WTC11 (cell line): ENCODE measurements around the gene RAI1. TPM values are rescaled to one million over a fixed set of nuclear protein-coding genes. Genes with fewer than 3 reads are reported as not detected.

Experiments
- ATAC-seq: fragments of 200-7000 bp; cut with Tn5 transposase; 2 replicates; pipeline ENCODE4 v1.10.0; 2021; ENCODE audit warnings: mild to moderate bottlenecking, moderate library complexity
- CTCF ChIA-PET: fragments of 300-600 bp; sonication (Branson Sonifier 250); formaldehyde crosslinking; loops from one replicate; lab custom pipeline; 2021; ENCODE audit warnings: antibody characterized with exemption; lab: Charles Lee
- POLR2A ChIA-PET: fragments of 350-600 bp; sonication (Branson Sonifier 250); formaldehyde crosslinking; loops from one replicate; lab custom pipeline; 2021; ENCODE audit warnings: antibody characterized with exemption; lab: Charles Lee
- DNase-seq: peaks from one replicate; pipeline ENCODE4 v3.0.0; 2021; ENCODE audit warnings: low spot score
- H3K27ac Mint-ChIP-seq: 2 replicates; pipeline ENCODE4 v1.8.0; 2021; ENCODE audit warnings: mixed read lengths
- H3K27me3 Mint-ChIP-seq: 2 replicates; pipeline ENCODE4 v1.8.0; 2021; ENCODE audit warnings: low read depth, mild to moderate bottlenecking, moderate library complexity, mixed read lengths
- H3K36me3 Mint-ChIP-seq: 2 replicates; pipeline ENCODE4 v1.8.0; 2021; ENCODE audit warnings: mixed read lengths
- H3K4me1 Mint-ChIP-seq: 2 replicates; pipeline ENCODE4 v1.8.0; 2022; ENCODE audit warnings: mixed read lengths
- H3K4me3 Mint-ChIP-seq: 2 replicates; pipeline ENCODE4 v1.8.0; 2021; ENCODE audit warnings: mild to moderate bottlenecking, moderate library complexity, mixed read lengths
- H3K9me3 Mint-ChIP-seq: 2 replicates; pipeline ENCODE4 v1.8.0; 2021; ENCODE audit warnings: mixed read lengths
- CREM ChIP-seq: sonication (generic); formaldehyde crosslinking; IDR thresholded peaks from 2 replicates; pipeline ENCODE4 v1.8.1; 2022; ENCODE audit warnings: mild to moderate bottlenecking, missing genetic modification reagents, moderate library complexity
- GRHL2 ChIP-seq: fragments of 250-450 bp; sonication (Bioruptor Pico); IDR thresholded peaks from 2 replicates; pipeline ENCODE4 v1.8.0; 2022; ENCODE audit warnings: mild to moderate bottlenecking, moderate library complexity; ENCODE audit not compliant: insufficient replicate concordance, severe bottlenecking
- JAZF1 ChIP-seq: fragments of 250-450 bp; sonication (Bioruptor Pico); IDR thresholded peaks from 2 replicates; pipeline ENCODE4 v1.9.0; 2021; ENCODE audit warnings: moderate library complexity, mild to moderate bottlenecking, inconsistent platforms
- JUN ChIP-seq: sonication (generic); formaldehyde crosslinking; IDR thresholded peaks from 2 replicates; pipeline ENCODE4 v1.8.0; 2023; ENCODE audit warnings: mild to moderate bottlenecking, missing genetic modification reagents
- NFE2L1 ChIP-seq: sonication (generic); formaldehyde crosslinking; IDR thresholded peaks from 2 replicates; pipeline ENCODE4 v1.8.1; 2023; ENCODE audit warnings: missing genetic modification reagents
- NFYB ChIP-seq: sonication (generic); formaldehyde crosslinking; conservative IDR thresholded peaks from 2 replicates; pipeline ENCODE4 v1.8.0; 2022; ENCODE audit warnings: low read depth, missing genetic modification reagents
- NR3C1 ChIP-seq: sonication (generic); formaldehyde crosslinking; conservative IDR thresholded peaks from 2 replicates; pipeline ENCODE4 v1.8.1; 2023; ENCODE audit warnings: low read depth, mild to moderate bottlenecking, missing genetic modification reagents
- RORB ChIP-seq: fragments of 250-450 bp; sonication (Bioruptor Pico); IDR thresholded peaks from 2 replicates; pipeline ENCODE4 v1.9.0; 2021; ENCODE audit warnings: mild to moderate bottlenecking
- TCF7 ChIP-seq: sonication (generic); formaldehyde crosslinking; IDR thresholded peaks from 2 replicates; pipeline ENCODE4 v1.8.0; 2022; ENCODE audit warnings: mild to moderate bottlenecking, low read depth, missing genetic modification reagents, moderate library complexity
- TP53 ChIP-seq: sonication (generic); formaldehyde crosslinking; IDR thresholded peaks from 2 replicates; pipeline ENCODE4 v1.8.1; 2023; ENCODE audit warnings: mild to moderate bottlenecking, missing genetic modification reagents
- ZNF219 ChIP-seq: sonication (generic); formaldehyde crosslinking; IDR thresholded peaks from 2 replicates; pipeline ENCODE4 v1.8.0; 2023; ENCODE audit warnings: missing genetic modification reagents, mild to moderate bottlenecking, borderline replicate concordance
- ZNF423 ChIP-seq: fragments of 250-450 bp; sonication (Bioruptor Pico); IDR thresholded peaks from 2 replicates; pipeline ENCODE4 v2.1.2; 2022; ENCODE audit warnings: mild to moderate bottlenecking, moderate library complexity
- total RNA-seq: library from RNA; stranded (reverse); gene quantifications from 3 replicates; pipeline ENCODE4 v1.2.3, GENCODE V29; 2021
- TF ChIP-seq, protein P1 (sequence below): sonication (generic); formaldehyde crosslinking; IDR thresholded peaks from 2 replicates; pipeline ENCODE4 v1.8.0; 2023; ENCODE audit warnings: missing genetic modification reagents
- TF ChIP-seq, protein P2 (sequence below): fragments of 250-450 bp; sonication (Bioruptor Pico); IDR thresholded peaks from 2 replicates; pipeline ENCODE4 v1.8.0; 2021; ENCODE audit warnings: mild to moderate bottlenecking
- TF ChIP-seq, protein P3 (sequence below): sonication (generic); formaldehyde crosslinking; IDR thresholded peaks from 2 replicates; pipeline ENCODE4 v1.8.1; 2023; ENCODE audit warnings: mild to moderate bottlenecking, missing genetic modification reagents
- TF ChIP-seq, protein P4 (sequence below): sonication (generic); formaldehyde crosslinking; IDR thresholded peaks from 2 replicates; pipeline ENCODE4 v1.8.1; 2022; ENCODE audit warnings: low read depth, missing genetic modification reagents, borderline replicate concordance
- TF ChIP-seq, protein P5 (sequence below): sonication (generic); formaldehyde crosslinking; conservative IDR thresholded peaks from 2 replicates; pipeline ENCODE4 v1.8.1; 2023; ENCODE audit warnings: mild to moderate bottlenecking, low read depth, missing genetic modification reagents, moderate library complexity
- TF ChIP-seq, protein P6 (sequence below): sonication (generic); formaldehyde crosslinking; IDR thresholded peaks from 2 replicates; pipeline ENCODE4 v1.8.0; 2022; ENCODE audit warnings: missing genetic modification reagents
- TF ChIP-seq, protein P7 (sequence below): fragments of 250-450 bp; sonication (Bioruptor Pico); IDR thresholded peaks from 2 replicates; pipeline ENCODE4 v2.1.2; 2022; ENCODE audit warnings: mild to moderate bottlenecking, moderate library complexity
- TF ChIP-seq, protein P8 (sequence below): fragments of 250-450 bp; sonication (Bioruptor Pico); IDR thresholded peaks from 2 replicates; pipeline ENCODE4 v1.9.0; 2021; ENCODE audit warnings: moderate library complexity, mild to moderate bottlenecking, inconsistent platforms, borderline replicate concordance

The RAI1 gene
- total RNA-seq, 1 experiment from 2014 or later = 12.7 TPM

DNA sequence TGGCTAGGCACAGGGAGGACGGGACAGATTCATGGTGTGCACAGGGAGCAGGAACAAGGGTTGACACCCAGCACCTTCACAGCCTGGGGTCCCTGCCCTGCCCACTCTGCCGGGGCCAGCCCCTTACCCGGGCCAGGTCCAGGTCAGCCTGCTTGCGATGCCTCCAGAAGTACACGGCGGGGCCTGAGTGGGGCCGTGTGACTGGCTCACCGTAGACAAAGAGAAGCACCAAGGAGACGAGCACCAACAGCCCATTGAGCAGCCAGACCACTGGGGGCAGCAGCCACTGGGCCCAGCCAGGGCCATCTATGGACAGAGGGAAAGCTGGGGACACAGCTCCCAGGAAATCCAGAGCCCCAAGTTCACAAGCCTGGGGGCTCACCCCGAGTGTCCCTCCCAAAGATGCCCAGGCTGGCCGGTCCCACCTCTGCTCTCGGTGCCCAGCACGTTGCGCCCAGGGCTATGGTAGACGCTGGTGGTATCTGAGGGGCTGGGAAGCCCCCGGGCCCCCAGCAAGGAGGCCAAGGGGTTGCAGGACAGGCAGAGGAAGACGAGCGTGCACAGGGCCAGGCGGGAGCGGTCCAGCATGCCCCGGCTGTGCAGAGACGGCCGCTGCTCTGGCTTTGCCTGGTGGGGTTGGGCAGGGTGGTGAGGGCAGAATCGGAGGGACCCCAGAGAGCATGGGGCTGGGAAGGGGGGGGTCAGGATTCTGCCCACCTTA, 135.7 kb downstream of the RAI1 start:
- ChIA-PET POLR2A (no interaction called here), CTCF (interaction anchor here (0.9 to 1.0 kb wide), 2 partner anchors 68 to 102 kb away, joined by 3 read pairs; no protein-coding TSS in a partner anchor)
- Mint-ChIP-seq H3K4me1 (peaks cover 32% of the 10 kb centered on the region), H3K27ac (no peak overlapping the region), H3K9me3 (no peaks in the 10 kb centered on the region), H3K4me3 (no peak overlapping the region), H3K27me3 (no peaks in the 10 kb centered on the region), H3K36me3 (peaks cover 34% of the 10 kb centered on the region)
- ATAC-seq (no peak), DNase-seq (no peak)
- no peak for TF ChIP-seq TP53
- no peak for TF ChIP-seq JUN
- no peak for TF ChIP-seq TCF7 (CRISPR knock-in tag)
- TF ChIP-seq, protein P1, sequence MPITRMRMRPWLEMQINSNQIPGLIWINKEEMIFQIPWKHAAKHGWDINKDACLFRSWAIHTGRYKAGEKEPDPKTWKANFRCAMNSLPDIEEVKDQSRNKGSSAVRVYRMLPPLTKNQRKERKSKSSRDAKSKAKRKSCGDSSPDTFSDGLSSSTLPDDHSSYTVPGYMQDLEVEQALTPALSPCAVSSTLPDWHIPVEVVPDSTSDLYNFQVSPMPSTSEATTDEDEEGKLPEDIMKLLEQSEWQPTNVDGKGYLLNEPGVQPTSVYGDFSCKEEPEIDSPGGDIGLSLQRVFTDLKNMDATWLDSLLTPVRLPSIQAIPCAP (CRISPR knock-in tag) = no peak
- no peak for TF ChIP-seq ZNF423 (CRISPR knock-in tag)
- TF ChIP-seq, protein P2, sequence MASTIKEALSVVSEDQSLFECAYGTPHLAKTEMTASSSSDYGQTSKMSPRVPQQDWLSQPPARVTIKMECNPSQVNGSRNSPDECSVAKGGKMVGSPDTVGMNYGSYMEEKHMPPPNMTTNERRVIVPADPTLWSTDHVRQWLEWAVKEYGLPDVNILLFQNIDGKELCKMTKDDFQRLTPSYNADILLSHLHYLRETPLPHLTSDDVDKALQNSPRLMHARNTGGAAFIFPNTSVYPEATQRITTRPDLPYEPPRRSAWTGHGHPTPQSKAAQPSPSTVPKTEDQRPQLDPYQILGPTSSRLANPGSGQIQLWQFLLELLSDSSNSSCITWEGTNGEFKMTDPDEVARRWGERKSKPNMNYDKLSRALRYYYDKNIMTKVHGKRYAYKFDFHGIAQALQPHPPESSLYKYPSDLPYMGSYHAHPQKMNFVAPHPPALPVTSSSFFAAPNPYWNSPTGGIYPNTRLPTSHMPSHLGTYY = no peak
- TF ChIP-seq, protein P3, sequence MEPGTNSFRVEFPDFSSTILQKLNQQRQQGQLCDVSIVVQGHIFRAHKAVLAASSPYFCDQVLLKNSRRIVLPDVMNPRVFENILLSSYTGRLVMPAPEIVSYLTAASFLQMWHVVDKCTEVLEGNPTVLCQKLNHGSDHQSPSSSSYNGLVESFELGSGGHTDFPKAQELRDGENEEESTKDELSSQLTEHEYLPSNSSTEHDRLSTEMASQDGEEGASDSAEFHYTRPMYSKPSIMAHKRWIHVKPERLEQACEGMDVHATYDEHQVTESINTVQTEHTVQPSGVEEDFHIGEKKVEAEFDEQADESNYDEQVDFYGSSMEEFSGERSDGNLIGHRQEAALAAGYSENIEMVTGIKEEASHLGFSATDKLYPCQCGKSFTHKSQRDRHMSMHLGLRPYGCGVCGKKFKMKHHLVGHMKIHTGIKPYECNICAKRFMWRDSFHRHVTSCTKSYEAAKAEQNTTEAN (CRISPR knock-in tag) = no peak

DNA sequence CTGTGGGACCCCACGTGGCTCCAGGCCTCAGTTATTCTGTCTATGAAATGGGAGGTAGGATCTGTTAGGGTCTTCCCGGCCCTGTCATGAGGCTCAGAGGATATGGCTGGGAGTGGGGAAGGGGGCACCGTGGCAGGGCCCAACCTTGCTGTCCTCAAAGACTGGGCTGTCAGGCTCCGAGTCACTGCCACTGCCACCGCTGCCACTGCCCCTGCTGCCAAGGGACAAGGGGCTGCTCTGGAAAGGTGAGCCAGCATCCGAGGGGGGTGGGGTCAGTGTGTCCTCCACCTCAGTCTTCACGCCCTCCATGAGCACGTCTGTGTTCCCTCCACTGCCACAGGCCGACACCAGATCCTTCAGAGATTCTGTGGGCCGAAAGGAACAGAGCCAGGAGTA, 136.3 kb downstream of the RAI1 start:
- ATAC-seq = no peak
- H3K27ac Mint-ChIP-seq = no peak overlapping the region
- CTCF ChIA-PET = interaction anchor here (0.6 to 1.7 kb wide), 9 partner anchors 8 to 111 kb away, joined by 3 to 7 read pairs (median 5); no protein-coding TSS in a partner anchor
- peaks cover 34% of the 10 kb centered on the region for H3K36me3 Mint-ChIP-seq
- no peak for DNase-seq
- H3K4me1 Mint-ChIP-seq = peaks cover 34% of the 10 kb centered on the region
- no peaks in the 10 kb centered on the region for H3K27me3 Mint-ChIP-seq
- no peak overlapping the region for H3K4me3 Mint-ChIP-seq
- no peaks in the 10 kb centered on the region for H3K9me3 Mint-ChIP-seq
- POLR2A ChIA-PET = interaction anchor here (1.2 kb wide), 1 partner anchor 19 kb away, joined by 6 read pairs; the partner anchor contains the start of gene SREBF1
- TF ChIP-seq NFYB (CRISPR knock-in tag) (no peak), NR3C1 (CRISPR knock-in tag) (no peak), GRHL2 (CRISPR knock-in tag) (no peak), NFE2L1 (CRISPR knock-in tag) (no peak), JAZF1 (no peak), CREM (CRISPR knock-in tag) (no peak), RORB (no peak), ZNF219 (CRISPR knock-in tag) (no peak)
- TF ChIP-seq, protein P4, sequence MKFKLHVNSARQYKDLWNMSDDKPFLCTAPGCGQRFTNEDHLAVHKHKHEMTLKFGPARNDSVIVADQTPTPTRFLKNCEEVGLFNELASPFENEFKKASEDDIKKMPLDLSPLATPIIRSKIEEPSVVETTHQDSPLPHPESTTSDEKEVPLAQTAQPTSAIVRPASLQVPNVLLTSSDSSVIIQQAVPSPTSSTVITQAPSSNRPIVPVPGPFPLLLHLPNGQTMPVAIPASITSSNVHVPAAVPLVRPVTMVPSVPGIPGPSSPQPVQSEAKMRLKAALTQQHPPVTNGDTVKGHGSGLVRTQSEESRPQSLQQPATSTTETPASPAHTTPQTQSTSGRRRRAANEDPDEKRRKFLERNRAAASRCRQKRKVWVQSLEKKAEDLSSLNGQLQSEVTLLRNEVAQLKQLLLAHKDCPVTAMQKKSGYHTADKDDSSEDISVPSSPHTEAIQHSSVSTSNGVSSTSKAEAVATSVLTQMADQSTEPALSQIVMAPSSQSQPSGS (CRISPR knock-in tag) = no peak
- TF ChIP-seq, protein P5, sequence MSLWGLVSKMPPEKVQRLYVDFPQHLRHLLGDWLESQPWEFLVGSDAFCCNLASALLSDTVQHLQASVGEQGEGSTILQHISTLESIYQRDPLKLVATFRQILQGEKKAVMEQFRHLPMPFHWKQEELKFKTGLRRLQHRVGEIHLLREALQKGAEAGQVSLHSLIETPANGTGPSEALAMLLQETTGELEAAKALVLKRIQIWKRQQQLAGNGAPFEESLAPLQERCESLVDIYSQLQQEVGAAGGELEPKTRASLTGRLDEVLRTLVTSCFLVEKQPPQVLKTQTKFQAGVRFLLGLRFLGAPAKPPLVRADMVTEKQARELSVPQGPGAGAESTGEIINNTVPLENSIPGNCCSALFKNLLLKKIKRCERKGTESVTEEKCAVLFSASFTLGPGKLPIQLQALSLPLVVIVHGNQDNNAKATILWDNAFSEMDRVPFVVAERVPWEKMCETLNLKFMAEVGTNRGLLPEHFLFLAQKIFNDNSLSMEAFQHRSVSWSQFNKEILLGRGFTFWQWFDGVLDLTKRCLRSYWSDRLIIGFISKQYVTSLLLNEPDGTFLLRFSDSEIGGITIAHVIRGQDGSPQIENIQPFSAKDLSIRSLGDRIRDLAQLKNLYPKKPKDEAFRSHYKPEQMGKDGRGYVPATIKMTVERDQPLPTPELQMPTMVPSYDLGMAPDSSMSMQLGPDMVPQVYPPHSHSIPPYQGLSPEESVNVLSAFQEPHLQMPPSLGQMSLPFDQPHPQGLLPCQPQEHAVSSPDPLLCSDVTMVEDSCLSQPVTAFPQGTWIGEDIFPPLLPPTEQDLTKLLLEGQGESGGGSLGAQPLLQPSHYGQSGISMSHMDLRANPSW (CRISPR knock-in tag) = no peak
- TF ChIP-seq, protein P6, sequence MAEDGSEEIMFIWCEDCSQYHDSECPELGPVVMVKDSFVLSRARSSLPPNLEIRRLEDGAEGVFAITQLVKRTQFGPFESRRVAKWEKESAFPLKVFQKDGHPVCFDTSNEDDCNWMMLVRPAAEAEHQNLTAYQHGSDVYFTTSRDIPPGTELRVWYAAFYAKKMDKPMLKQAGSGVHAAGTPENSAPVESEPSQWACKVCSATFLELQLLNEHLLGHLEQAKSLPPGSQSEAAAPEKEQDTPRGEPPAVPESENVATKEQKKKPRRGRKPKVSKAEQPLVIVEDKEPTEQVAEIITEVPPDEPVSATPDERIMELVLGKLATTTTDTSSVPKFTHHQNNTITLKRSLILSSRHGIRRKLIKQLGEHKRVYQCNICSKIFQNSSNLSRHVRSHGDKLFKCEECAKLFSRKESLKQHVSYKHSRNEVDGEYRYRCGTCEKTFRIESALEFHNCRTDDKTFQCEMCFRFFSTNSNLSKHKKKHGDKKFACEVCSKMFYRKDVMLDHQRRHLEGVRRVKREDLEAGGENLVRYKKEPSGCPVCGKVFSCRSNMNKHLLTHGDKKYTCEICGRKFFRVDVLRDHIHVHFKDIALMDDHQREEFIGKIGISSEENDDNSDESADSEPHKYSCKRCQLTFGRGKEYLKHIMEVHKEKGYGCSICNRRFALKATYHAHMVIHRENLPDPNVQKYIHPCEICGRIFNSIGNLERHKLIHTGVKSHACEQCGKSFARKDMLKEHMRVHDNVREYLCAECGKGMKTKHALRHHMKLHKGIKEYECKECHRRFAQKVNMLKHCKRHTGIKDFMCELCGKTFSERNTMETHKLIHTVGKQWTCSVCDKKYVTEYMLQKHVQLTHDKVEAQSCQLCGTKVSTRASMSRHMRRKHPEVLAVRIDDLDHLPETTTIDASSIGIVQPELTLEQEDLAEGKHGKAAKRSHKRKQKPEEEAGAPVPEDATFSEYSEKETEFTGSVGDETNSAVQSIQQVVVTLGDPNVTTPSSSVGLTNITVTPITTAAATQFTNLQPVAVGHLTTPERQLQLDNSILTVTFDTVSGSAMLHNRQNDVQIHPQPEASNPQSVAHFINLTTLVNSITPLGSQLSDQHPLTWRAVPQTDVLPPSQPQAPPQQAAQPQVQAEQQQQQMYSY = no peak
- TF ChIP-seq, protein P7, sequence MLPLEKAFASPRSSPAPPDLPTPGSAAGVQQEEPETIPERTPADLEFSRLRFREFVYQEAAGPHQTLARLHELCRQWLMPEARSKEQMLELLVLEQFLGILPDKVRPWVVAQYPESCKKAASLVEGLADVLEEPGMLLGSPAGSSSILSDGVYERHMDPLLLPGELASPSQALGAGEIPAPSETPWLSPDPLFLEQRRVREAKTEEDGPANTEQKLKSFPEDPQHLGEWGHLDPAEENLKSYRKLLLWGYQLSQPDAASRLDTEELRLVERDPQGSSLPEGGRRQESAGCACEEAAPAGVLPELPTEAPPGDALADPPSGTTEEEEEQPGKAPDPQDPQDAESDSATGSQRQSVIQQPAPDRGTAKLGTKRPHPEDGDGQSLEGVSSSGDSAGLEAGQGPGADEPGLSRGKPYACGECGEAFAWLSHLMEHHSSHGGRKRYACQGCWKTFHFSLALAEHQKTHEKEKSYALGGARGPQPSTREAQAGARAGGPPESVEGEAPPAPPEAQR (CRISPR knock-in tag) = no peak
- TF ChIP-seq, protein P8, sequence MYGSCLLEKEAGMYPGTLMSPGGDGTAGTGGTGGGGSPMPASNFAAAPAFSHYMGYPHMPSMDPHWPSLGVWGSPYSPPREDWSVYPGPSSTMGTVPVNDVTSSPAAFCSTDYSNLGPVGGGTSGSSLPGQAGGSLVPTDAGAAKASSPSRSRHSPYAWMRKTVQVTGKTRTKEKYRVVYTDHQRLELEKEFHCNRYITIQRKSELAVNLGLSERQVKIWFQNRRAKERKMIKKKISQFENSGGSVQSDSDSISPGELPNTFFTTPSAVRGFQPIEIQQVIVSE (CRISPR knock-in tag) = no peak
